DMS53 treated with DMSO at 0.1 percent for 48 hours (cell line): ENCODE data around the gene CERKL.

ENCODE experiments used
- DNase-seq: peaks from one replicate; lab custom pipeline; 2025; ENCODE audit not compliant: unreplicated experiment; lab: John Stamatoyannopoulos, UW

CERKL gene

DNA sequence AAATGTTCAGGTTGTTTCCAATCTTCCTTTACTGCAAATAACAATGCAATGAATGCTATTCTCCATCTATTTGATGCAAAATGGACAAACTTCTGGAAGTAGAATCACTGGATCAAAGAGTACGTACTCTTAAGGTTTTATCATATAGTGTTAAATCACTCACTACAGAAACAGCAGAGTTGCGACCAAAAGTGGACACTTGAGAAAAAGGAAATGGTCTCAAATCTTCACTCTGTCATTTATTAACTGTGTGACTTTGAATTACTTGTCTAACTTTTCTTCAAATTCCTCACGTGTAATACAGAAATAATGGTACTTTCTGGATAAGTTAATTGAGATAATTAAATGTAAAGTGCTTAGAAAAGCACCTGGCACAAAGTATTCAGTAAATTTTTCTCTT is 78.1 kb downstream of the CERKL start:
- peak; percentile 21 for DNase-seq

DNA sequence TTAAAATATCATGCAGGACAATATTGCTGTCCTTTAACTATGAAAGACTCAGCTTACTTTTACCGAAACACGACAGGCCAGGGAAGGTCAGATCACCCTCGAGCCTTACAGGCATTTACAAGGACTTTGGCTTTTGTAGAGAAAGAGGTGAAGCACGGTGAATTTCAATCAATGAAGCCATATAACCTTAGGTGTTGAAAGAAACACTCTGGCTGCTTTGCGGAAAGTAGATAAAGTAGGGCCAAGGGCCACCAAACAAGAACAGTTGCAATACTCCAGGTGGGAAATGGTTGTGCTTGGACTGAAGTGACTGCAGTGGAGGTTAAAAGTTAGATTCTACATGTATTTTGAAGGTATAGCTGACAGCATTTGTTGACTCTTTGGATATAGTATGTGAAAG is 80.5 kb downstream of the CERKL start:
- DNase-seq, result no peak

DNA sequence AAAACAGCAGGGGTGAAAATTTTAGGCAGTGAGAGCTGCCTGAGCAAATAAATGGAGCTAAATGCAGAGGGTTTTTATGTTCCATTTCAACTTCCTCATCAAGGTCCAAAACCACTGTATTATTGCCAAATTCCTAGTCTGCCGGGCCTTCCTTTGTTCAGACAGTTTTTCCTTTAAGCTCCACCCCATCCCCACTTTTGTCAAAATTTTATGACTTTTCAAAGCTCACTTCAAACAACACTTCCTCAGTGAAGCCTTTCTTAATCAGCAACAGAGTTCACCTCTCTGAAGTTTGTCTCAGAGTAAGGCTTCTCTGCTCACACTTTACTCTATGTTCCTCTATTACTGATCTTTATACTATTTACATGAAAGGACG is 81.3 kb downstream of the CERKL start:
- no peak for DNase-seq

- DNase-seq, result peak; percentile 19
Measured at GRCh38 chr2:181575024-181575649, 81.8 kb downstream of the CERKL start.

DNA sequence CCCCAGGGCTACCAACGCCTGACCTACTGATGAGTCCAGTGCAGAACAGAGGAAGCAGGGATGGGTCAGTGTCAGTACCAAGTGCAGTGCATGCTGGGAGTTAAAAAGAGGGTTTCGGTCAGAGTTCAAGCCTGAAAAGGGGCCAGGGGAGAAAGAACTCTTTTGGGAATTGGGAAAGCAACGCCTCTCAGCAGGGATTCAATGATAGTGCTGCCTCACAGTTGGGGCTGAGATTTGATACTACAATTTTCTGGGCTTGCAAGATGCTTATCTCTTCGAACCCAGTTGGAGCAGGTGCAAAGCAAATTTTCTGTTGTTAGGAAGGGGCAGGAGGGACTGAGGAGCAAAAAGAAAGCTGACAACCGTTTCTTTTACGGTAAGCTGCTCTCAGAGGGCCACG is 82.6 kb downstream of the CERKL start:
- DNase-seq, result no peak

- DNase-seq, result peak; percentile 83
Measured at GRCh38 chr2:181573140-181573736, 83.7 kb downstream of the CERKL start.

GRCh38 chr2:181570833-181571661 is 85.9 kb downstream of the CERKL start:
- DNase-seq, result peak; percentile 27

- DNase-seq, result no peak
Measured at GRCh38 chr2:181570059-181570458, 86.8 kb downstream of the CERKL start.

- no peak for DNase-seq
Measured at GRCh38 chr2:181566334-181567032, 90.4 kb downstream of the CERKL start.

GRCh38 chr2:181563101-181563692 is 93.7 kb downstream of the CERKL start:
- DNase-seq, result no peak

DNA sequence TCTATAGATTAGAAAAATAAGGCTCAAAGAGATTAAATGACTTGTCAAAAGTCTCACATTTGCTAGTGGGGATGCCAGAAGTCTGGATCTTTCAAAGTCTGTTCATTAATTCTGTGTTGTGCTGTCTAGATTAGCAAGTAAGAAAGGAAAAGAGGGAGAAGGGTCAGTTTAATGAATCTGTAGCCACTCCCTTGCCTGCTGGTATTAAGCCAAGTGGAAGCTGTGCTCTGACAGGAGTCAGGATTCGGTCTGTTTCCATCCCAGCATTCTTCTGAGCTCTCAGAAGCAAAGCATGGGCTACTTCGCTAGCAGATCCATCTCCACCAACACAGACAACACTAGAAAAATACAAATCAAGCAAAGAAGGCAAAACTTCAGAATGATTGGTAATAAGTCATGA is 98.5 kb downstream of the CERKL start:
- DNase-seq, result no peak

DNA sequence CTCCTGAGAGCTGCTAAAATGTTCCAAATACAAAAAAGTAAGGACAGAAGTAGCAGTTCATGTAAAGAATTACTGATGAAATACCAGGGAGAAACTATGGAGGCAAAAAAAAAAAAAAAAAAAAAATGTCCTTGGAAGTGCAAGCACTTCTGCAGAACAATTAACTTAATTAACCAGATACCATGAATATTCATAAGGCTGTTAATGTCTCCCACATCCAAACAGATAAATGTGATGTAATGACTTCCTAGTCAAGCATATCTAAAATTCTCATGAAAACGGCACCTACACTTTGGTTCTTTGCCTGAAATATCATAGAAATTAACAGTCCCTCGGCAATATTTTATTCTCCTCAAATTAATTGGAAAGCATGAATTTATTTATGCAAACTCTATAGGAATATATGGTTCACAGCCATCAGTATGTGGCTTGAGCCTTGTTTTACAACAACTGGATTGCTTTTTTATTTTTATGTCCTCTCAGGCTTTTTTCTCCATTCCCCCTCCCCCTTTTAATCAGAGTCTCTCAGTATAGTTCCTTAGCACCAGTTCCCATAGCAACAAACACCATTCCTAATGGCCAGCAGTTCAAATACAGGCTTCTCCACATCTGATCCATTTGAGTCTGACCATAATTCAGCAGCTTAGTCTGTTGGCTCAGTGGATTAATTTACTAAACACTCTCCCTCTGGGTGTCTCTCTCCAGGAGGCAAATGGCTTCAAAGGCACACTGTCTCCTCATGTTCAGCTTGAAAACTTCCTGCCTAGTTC is 102.7 kb downstream of the CERKL start:
- no peak for DNase-seq

DNA sequence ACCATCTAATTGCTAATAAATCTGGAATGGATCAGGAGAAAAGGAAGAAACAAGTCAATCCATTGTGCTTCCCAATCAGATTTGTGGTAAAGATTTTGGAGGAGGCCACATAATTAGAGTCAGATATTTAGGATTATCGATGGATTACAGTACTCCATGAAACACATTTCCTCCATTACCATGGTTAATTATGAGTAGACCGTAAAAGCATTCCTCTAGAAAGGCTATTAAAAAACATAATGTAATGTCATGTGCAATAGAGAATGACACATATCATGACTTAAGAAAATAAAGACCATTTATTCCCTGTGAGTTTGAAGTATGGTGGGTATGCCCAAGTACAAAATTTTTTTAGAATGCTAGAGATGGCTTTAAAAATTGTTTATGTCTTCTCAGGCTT is 103.7 kb downstream of the CERKL start:
- DNase-seq, result no peak

DNA sequence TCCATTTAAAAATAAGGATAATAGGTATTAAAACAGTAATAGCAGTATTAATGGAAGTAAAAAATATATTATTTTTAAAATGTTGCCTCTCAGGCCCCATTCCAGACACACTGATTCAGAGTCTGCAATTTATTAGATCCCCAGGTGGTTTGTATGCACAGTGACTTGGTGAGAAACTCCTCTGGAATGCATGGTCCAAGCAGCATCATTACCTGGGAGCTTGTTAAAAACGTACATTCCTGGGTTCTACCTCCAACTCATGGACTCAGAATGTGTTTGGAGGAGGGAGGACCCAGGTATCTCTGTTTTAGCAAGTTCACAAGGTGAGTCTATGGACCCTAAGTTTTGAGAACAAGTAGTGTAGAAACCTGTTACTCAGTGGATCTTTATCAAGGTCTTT is 104.1 kb downstream of the CERKL start:
- no peak for DNase-seq

- peak; percentile 11 for DNase-seq
Measured at GRCh38 chr2:181546086-181546485, 110.8 kb downstream of the CERKL start.

DNA sequence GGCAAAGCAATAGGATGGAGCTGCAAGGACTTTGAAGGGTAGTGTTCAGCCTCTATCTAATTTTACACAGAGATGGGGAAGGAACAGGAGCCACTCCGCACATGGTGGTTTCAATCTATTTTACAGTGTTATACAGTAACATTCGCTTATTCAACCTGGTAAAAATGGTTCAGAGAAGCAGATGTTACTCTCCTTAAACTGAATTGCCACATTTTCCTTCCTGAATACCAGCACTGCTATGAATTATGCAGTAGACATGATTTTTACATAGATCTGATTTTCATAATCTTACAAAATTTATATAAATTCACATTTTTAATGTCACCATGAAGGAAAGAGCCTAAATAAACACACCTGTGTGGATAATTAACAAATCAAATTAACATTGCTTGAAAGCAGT is 114.7 kb downstream of the CERKL start:
- DNase-seq, result no peak

GRCh38 chr2:181540421-181540820 is 116.5 kb downstream of the CERKL start:
- DNase-seq, result no peak

DNA sequence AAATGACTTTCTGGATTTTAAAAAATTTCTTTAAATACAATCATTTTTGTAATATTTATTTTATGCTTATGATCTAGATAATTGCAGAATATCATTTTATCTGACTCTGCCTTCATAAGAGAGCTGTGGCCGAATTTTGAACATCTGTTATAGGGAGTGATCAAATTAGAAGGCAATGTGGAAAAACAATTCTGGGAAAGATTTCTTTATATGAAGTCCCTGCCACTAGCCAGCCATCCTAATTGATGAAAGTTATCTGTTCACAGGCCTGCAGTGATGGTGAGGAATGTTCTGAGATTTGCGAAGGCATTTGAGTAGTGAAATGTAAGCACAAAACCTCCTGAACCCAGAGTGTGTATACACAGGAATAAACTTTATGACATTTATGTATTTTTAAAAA is 120.2 kb downstream of the CERKL start:
- DNase-seq, result no peak

DNA sequence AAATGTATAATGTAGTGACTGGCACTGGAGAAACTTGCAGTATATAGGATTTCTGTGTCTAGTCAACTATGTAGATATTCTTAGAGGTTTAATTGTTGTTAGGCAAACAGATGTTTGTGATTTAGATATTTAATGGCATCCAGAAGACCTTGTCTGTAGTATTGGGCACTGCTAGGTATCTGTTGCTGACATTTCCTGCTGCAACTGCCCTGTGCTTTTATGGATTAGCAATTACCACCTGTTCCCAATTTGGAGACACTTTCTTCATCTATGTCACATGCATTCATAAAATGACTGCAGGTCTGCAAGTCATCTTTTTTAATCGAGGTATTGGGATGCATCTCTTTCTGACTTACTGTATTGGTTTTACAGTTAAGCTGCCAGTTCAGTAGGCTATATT is 128.5 kb downstream of the CERKL start:
- no peak for DNase-seq

GRCh38 chr2:181527058-181527457 is 129.8 kb downstream of the CERKL start:
- DNase-seq, result no peak

- peak; percentile 88 for DNase-seq
Measured at GRCh38 chr2:181526014-181526413, 130.9 kb downstream of the CERKL start.
